ENCODE results near the gene DUSP1.

DUSP1 gene

DNA sequence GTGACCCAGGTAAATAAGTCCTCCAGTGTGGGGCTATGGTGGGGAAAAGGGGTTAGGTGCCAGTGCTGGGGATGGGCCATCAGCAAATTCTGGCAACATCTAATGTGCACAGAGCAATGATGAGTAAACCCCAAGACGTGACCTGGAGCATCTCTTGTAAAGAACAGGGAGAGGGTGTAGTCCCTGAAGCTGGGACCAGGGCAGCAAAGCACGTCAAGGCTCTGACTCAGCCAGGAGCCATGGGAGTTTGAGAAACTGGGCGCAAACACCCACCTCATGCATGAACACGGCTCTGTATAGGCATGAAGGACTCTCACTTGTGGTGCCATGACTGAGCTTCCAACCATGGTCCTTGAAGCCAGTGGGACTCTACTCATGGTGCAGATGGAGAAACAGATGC lies 51.8 kb downstream of the DUSP1 start:
- TF ChIP-seq, protein P1, sequence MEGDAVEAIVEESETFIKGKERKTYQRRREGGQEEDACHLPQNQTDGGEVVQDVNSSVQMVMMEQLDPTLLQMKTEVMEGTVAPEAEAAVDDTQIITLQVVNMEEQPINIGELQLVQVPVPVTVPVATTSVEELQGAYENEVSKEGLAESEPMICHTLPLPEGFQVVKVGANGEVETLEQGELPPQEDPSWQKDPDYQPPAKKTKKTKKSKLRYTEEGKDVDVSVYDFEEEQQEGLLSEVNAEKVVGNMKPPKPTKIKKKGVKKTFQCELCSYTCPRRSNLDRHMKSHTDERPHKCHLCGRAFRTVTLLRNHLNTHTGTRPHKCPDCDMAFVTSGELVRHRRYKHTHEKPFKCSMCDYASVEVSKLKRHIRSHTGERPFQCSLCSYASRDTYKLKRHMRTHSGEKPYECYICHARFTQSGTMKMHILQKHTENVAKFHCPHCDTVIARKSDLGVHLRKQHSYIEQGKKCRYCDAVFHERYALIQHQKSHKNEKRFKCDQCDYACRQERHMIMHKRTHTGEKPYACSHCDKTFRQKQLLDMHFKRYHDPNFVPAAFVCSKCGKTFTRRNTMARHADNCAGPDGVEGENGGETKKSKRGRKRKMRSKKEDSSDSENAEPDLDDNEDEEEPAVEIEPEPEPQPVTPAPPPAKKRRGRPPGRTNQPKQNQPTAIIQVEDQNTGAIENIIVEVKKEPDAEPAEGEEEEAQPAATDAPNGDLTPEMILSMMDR (IDR thresholded peaks at IDR 0.05; ENCODE audit: insufficient read depth, low read length, missing control alignments) = no peak
- ChIA-PET CTCF (interaction anchor here (0.8 to 2.4 kb wide), 3 partner anchors 53 to 218 kb away, joined by 3 to 30 read pairs (median 7); no protein-coding TSS in a partner anchor), POLR2A (no interaction called here)
- DNase-seq (ENCODE audit: low read depth, low spot score) = no peak
- no peak overlapping the region for H3K4me3 ChIP-seq (ENCODE audit: low read depth, low read length)

DNA sequence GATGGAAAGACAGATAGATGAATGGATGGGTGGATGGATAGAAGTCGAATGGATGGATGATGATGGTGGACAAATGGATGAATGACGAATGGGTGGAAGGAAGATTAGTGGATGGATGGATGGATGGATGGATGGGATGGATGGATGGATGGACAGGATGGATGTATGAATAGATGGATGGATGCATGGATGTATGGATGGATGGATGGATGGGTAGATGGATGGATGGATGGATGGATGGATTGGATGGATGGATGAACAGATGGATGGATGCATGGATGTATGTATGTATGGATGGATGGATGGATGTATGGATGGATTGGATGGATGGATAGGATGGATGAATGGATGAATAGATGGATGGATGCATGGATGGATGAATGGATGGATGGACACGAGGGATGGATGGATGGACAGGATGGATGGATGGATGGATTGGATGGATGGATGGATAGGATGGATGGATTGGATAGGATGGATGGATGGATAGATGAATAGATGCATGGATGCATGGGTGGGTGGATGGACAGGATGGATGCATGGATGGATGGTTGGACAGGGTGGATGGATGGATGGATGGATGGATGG lies 52.4 kb downstream of the DUSP1 start:
- ChIA-PET CTCF (interaction anchor here (2.1 to 2.4 kb wide), 2 partner anchors 214 to 218 kb away, joined by 7 to 30 read pairs; no protein-coding TSS in a partner anchor), POLR2A (no interaction called here)
- TF ChIP-seq, protein P1 (IDR thresholded peaks at IDR 0.05; ENCODE audit: insufficient read depth, low read length, missing control alignments) = no peak
- H3K4me3 ChIP-seq (ENCODE audit: low read depth, low read length) = no peak overlapping the region
- no peak for DNase-seq (ENCODE audit: low read depth, low spot score)
